ENCODE results near the gene INSR. TPM values are rescaled to one million over a fixed set of nuclear protein-coding genes. Genes with fewer than 3 reads are reported as not detected.
"Not testable (repeated sequence)": the region's sequence is repeated elsewhere in the genome, so short reads cannot be mapped to it uniquely, and the experiment has no call there.

Gene INSR
- total RNA-seq, 1 donor from 2014 or later: 69.2 TPM

DNA sequence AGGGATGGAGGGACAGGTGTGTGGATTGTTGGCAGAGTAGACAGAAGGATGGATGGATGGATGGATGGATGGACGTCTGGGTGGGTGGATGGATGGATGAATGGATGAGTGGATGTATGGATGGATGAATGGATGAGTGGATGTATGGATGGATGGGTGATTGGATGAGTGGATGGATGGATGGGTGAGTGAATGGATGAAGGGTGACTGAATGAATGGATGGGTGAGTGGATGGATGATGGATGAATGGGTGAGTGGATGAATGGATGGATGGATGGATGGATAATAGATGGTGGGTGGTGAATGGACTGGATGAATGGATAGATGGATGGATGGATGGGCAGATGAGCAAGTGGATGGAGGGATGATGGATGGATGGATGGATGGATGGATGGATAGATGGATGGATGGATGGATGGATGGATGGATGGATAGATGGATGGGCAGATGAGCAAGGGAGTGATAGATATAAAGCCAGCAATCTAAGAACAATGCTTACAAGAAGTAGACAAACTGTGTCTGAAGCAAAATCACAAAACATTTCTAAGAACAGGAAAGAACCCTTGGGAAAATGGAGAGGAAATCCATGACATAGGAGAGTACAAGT lies 65.2 kb downstream of the INSR start:
- H3K27me3 Mint-ChIP-seq: no peaks in the 10 kb centered on the region
- TF ChIP-seq, protein P1, sequence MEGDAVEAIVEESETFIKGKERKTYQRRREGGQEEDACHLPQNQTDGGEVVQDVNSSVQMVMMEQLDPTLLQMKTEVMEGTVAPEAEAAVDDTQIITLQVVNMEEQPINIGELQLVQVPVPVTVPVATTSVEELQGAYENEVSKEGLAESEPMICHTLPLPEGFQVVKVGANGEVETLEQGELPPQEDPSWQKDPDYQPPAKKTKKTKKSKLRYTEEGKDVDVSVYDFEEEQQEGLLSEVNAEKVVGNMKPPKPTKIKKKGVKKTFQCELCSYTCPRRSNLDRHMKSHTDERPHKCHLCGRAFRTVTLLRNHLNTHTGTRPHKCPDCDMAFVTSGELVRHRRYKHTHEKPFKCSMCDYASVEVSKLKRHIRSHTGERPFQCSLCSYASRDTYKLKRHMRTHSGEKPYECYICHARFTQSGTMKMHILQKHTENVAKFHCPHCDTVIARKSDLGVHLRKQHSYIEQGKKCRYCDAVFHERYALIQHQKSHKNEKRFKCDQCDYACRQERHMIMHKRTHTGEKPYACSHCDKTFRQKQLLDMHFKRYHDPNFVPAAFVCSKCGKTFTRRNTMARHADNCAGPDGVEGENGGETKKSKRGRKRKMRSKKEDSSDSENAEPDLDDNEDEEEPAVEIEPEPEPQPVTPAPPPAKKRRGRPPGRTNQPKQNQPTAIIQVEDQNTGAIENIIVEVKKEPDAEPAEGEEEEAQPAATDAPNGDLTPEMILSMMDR (IDR thresholded peaks at IDR 0.05; ENCODE audit: unreplicated experiment): no peak

DNA sequence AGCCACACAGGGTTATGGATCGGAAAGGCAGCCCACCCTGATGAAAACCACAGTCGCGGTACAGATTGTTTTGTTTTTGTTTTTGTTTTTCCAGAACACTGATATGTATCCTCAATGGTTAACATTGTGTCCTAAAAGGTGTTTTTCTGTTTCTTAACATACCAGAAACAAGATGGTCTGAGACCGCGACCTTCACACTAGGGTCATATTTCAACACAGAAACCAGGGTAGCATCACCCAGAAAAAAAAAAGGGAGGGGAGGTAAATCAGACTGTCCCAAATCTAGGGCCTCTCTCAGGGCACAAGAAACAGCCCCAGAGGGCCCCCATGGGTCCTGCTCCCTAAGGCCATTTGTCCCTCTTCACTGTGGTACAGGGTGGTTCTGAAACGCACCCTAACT lies 66.5 kb downstream of the INSR start:
- H3K4me1 Mint-ChIP-seq (ENCODE audit: low read depth): peaks cover 4% of the 10 kb centered on the region
- H3K27ac Mint-ChIP-seq: no peak overlapping the region
- H3K36me3 Mint-ChIP-seq (ENCODE audit: insufficient read depth): no peaks in the 10 kb centered on the region
- no peaks in the 10 kb centered on the region for H3K9me3 Mint-ChIP-seq (ENCODE audit: low read depth)
- no peak for DNase-seq (ENCODE audit: low spot score, unreplicated experiment)
- no peaks in the 10 kb centered on the region for H3K27me3 Mint-ChIP-seq
- TF ChIP-seq, protein P1 (IDR thresholded peaks at IDR 0.05; ENCODE audit: unreplicated experiment): no peak
- H3K4me3 Mint-ChIP-seq (ENCODE audit: low read depth): no peak overlapping the region

More for the DNA sequence above, 65.2 kb downstream of the INSR start:
- Mint-ChIP-seq H3K4me3 (ENCODE audit: low read depth) (no peak overlapping the region), H3K9me3 (ENCODE audit: low read depth) (no peaks in the 10 kb centered on the region), H3K4me1 (ENCODE audit: low read depth) (peaks cover 4% of the 10 kb centered on the region), H3K27ac (no peak overlapping the region), H3K36me3 (ENCODE audit: insufficient read depth) (no peaks in the 10 kb centered on the region)
- DNase-seq (ENCODE audit: low spot score, unreplicated experiment): no peak

DNA sequence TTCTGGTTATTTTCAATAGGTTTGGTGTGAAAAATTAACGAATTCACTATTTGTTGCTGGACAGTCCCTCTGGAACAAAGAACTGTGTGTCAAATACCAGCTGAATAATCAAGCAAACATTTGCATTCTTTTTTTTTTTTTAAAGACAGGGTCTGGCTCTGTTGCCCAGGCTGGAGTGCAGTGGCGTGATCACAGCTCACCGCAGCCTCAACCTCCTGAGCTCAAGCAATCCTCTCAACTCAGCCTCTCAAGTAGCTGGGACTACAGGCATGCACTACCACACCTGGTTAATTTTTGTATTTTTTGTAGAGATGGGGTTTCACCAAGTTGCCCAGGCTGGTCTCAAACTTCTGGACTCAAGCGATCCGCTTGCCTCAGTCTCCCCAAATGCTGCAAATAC lies 67.1 kb downstream of the INSR start:
- not testable (repeated sequence) for DNase-seq (ENCODE audit: low spot score, unreplicated experiment); H3K9me3 Mint-ChIP-seq (ENCODE audit: low read depth); H3K4me1 Mint-ChIP-seq (ENCODE audit: low read depth); H3K4me3 Mint-ChIP-seq (ENCODE audit: low read depth); H3K27me3 Mint-ChIP-seq; H3K27ac Mint-ChIP-seq; H3K36me3 Mint-ChIP-seq (ENCODE audit: insufficient read depth)

GRCh38 chr19:7226739-7227138 lies 67.5 kb downstream of the INSR start:
- no peaks in the 10 kb centered on the region for H3K36me3 Mint-ChIP-seq (ENCODE audit: insufficient read depth)
- no peak for DNase-seq (ENCODE audit: low spot score, unreplicated experiment)
- TF ChIP-seq, protein P1 (IDR thresholded peaks at IDR 0.05; ENCODE audit: unreplicated experiment): no peak
- H3K4me1 Mint-ChIP-seq (ENCODE audit: low read depth): peaks cover 4% of the 10 kb centered on the region
- H3K27ac Mint-ChIP-seq: no peak overlapping the region
- no peaks in the 10 kb centered on the region for H3K27me3 Mint-ChIP-seq
- no peaks in the 10 kb centered on the region for H3K9me3 Mint-ChIP-seq (ENCODE audit: low read depth)
- no peak overlapping the region for H3K4me3 Mint-ChIP-seq (ENCODE audit: low read depth)

DNA sequence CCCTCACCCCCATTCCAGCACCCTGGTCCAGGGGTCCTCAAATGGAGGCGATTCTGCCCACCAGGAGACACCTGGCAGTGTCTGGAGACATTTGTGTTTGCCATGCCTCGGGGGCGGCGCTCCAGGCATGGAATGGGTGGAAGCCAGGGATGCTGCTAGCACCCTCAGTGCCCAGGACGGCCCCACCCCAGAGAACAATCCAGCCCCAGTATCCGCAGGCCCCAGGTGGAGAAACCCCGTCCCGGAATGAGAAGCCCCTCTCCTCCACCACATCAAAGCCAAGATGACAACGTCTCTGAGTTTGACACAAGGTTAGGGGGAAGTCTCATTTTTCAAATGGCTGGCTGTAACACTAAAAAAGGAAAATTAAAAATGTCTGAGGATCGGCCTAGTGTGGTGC lies 68.5 kb downstream of the INSR start:
- Mint-ChIP-seq H3K9me3 (ENCODE audit: low read depth) (no peaks in the 10 kb centered on the region), H3K4me1 (ENCODE audit: low read depth) (peaks cover 4% of the 10 kb centered on the region), H3K36me3 (ENCODE audit: insufficient read depth) (no peaks in the 10 kb centered on the region), H3K27ac (peak overlapping the region; percentile 85), H3K4me3 (ENCODE audit: low read depth) (no peak overlapping the region), H3K27me3 (no peaks in the 10 kb centered on the region)
- DNase-seq (ENCODE audit: low spot score, unreplicated experiment): no peak
- TF ChIP-seq, protein P1 (IDR thresholded peaks at IDR 0.05; ENCODE audit: unreplicated experiment): no peak

GRCh38 chr19:7224995-7225394 lies 69.2 kb downstream of the INSR start:
- Mint-ChIP-seq H3K4me1 (ENCODE audit: low read depth) (peaks cover 4% of the 10 kb centered on the region), H3K27ac (peak overlapping the region; percentile 24), H3K9me3 (ENCODE audit: low read depth) (no peaks in the 10 kb centered on the region), H3K4me3 (ENCODE audit: low read depth) (no peak overlapping the region), H3K36me3 (ENCODE audit: insufficient read depth) (no peaks in the 10 kb centered on the region), H3K27me3 (no peaks in the 10 kb centered on the region)
- DNase-seq (ENCODE audit: low spot score, unreplicated experiment): no peak
- TF ChIP-seq, protein P1 (IDR thresholded peaks at IDR 0.05; ENCODE audit: unreplicated experiment): no peak
